HEK293 (cell line): Measurements from ENCODE around the gene M1AP.

Source experiments
- SP3 ChIP-seq: fragments of 450-650 bp; formaldehyde crosslinking; IDR thresholded peaks from 2 replicates; pipeline ENCODE4 v1.5.1; 2016; ENCODE audit warnings: missing biosample characterization, missing genetic modification characterization
- YY1 ChIP-seq: fragments of 450-650 bp; formaldehyde crosslinking; IDR thresholded peaks from 2 replicates; pipeline ENCODE4 v1.5.1; 2018; ENCODE audit warnings: missing biosample characterization, missing genetic modification characterization
- ZBTB1 ChIP-seq: fragments of 450-650 bp; formaldehyde crosslinking; IDR thresholded peaks from 2 replicates; pipeline ENCODE4 v1.5.1; 2016; ENCODE audit warnings: missing biosample characterization, missing genetic modification characterization
- ZBTB6 ChIP-seq: fragments of 450-650 bp; formaldehyde crosslinking; IDR thresholded peaks from 2 replicates; pipeline ENCODE4 v1.5.1; 2017; ENCODE audit warnings: missing biosample characterization, missing genetic modification characterization
- ZNF214 ChIP-seq: fragments of 450-650 bp; formaldehyde crosslinking; IDR thresholded peaks from 2 replicates; pipeline ENCODE4 v1.5.1; 2017; ENCODE audit warnings: missing biosample characterization, mild to moderate bottlenecking, missing genetic modification characterization, borderline replicate concordance
- ZNF221 ChIP-seq: fragments of 450-650 bp; formaldehyde crosslinking; IDR thresholded peaks from 2 replicates; pipeline ENCODE4 v1.5.1; 2017; ENCODE audit warnings: missing biosample characterization, missing genetic modification characterization, borderline replicate concordance
- ZNF239 ChIP-seq: fragments of 450-650 bp; formaldehyde crosslinking; IDR thresholded peaks from 2 replicates; pipeline ENCODE4 v1.5.1; 2016; ENCODE audit warnings: missing biosample characterization, missing genetic modification characterization
- ZNF274 ChIP-seq, 2 experiments: fragments of 200-500 bp in 1 of 2; fragments of 450-650 bp in 1 of 2; sonication (Bioruptor generic) in 1 of 2; formaldehyde crosslinking in 1 of 2; IDR thresholded peaks; 2 replicates each; pipeline versions ENCODE4 v1.5.1 to v1.6.1; 2014 to 2016; ENCODE audit warnings: borderline replicate concordance in 1 of 2, inconsistent platforms in 1 of 2, low read length in 1 of 2, missing biosample characterization in 1 of 2, missing genetic modification characterization in 1 of 2
- ZNF311 ChIP-seq: fragments of 450-650 bp; formaldehyde crosslinking; IDR thresholded peaks from 2 replicates; pipeline ENCODE4 v1.5.1; 2017; ENCODE audit warnings: missing biosample characterization, missing genetic modification characterization, borderline replicate concordance
- ZNF423 ChIP-seq: fragments of 450-650 bp; formaldehyde crosslinking; IDR thresholded peaks from 2 replicates; pipeline ENCODE4 v1.5.1; 2016; ENCODE audit warnings: missing biosample characterization, missing genetic modification characterization
- ZSCAN5A ChIP-seq: fragments of 450-650 bp; formaldehyde crosslinking; IDR thresholded peaks from 2 replicates; pipeline ENCODE4 v1.5.1; 2016; ENCODE audit warnings: missing biosample characterization, missing genetic modification characterization
- TF ChIP-seq, protein P1 (sequence below): fragments of 450-650 bp; formaldehyde crosslinking; IDR thresholded peaks from 2 replicates; pipeline ENCODE4 v1.5.1; 2016; ENCODE audit warnings: missing biosample characterization, missing genetic modification characterization, low read depth
- TF ChIP-seq, protein P2 (sequence below): fragments of 450-650 bp; formaldehyde crosslinking; IDR thresholded peaks from 2 replicates; pipeline ENCODE4 v1.5.1; 2016; ENCODE audit warnings: missing biosample characterization, missing genetic modification characterization
- TF ChIP-seq, protein P3 (sequence below): fragments of 450-650 bp; formaldehyde crosslinking; IDR thresholded peaks from 2 replicates; pipeline ENCODE4 v1.5.1; 2016; ENCODE audit warnings: missing biosample characterization, missing genetic modification characterization

GRCh38 chr2:74682501-74682900, 34.4 kb upstream of the M1AP start:
- TF ChIP-seq YY1 (tag by site-specific recombination) = no peak
- TF ChIP-seq ZNF274 (IDR thresholded peaks at IDR 0.05; ENCODE audit: low read length) = no peak
- no peak for TF ChIP-seq ZNF274 (tag by site-specific recombination; IDR thresholded peaks at IDR 0.05; ENCODE audit: borderline replicate concordance)
- TF ChIP-seq, protein P1, sequence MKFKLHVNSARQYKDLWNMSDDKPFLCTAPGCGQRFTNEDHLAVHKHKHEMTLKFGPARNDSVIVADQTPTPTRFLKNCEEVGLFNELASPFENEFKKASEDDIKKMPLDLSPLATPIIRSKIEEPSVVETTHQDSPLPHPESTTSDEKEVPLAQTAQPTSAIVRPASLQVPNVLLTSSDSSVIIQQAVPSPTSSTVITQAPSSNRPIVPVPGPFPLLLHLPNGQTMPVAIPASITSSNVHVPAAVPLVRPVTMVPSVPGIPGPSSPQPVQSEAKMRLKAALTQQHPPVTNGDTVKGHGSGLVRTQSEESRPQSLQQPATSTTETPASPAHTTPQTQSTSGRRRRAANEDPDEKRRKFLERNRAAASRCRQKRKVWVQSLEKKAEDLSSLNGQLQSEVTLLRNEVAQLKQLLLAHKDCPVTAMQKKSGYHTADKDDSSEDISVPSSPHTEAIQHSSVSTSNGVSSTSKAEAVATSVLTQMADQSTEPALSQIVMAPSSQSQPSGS (tag by site-specific recombination) = no peak
- TF ChIP-seq, protein P2, sequence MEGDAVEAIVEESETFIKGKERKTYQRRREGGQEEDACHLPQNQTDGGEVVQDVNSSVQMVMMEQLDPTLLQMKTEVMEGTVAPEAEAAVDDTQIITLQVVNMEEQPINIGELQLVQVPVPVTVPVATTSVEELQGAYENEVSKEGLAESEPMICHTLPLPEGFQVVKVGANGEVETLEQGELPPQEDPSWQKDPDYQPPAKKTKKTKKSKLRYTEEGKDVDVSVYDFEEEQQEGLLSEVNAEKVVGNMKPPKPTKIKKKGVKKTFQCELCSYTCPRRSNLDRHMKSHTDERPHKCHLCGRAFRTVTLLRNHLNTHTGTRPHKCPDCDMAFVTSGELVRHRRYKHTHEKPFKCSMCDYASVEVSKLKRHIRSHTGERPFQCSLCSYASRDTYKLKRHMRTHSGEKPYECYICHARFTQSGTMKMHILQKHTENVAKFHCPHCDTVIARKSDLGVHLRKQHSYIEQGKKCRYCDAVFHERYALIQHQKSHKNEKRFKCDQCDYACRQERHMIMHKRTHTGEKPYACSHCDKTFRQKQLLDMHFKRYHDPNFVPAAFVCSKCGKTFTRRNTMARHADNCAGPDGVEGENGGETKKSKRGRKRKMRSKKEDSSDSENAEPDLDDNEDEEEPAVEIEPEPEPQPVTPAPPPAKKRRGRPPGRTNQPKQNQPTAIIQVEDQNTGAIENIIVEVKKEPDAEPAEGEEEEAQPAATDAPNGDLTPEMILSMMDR (tag by site-specific recombination) = no peak
- TF ChIP-seq ZNF221 (tag by site-specific recombination) = no peak
- no peak for TF ChIP-seq ZSCAN5A (tag by site-specific recombination)
- TF ChIP-seq ZBTB6 (tag by site-specific recombination) = no peak
- TF ChIP-seq SP3 (tag by site-specific recombination) = no peak
- TF ChIP-seq ZBTB1 (tag by site-specific recombination) = no peak
- no peak for TF ChIP-seq ZNF239 (tag by site-specific recombination)
- TF ChIP-seq, protein P3, sequence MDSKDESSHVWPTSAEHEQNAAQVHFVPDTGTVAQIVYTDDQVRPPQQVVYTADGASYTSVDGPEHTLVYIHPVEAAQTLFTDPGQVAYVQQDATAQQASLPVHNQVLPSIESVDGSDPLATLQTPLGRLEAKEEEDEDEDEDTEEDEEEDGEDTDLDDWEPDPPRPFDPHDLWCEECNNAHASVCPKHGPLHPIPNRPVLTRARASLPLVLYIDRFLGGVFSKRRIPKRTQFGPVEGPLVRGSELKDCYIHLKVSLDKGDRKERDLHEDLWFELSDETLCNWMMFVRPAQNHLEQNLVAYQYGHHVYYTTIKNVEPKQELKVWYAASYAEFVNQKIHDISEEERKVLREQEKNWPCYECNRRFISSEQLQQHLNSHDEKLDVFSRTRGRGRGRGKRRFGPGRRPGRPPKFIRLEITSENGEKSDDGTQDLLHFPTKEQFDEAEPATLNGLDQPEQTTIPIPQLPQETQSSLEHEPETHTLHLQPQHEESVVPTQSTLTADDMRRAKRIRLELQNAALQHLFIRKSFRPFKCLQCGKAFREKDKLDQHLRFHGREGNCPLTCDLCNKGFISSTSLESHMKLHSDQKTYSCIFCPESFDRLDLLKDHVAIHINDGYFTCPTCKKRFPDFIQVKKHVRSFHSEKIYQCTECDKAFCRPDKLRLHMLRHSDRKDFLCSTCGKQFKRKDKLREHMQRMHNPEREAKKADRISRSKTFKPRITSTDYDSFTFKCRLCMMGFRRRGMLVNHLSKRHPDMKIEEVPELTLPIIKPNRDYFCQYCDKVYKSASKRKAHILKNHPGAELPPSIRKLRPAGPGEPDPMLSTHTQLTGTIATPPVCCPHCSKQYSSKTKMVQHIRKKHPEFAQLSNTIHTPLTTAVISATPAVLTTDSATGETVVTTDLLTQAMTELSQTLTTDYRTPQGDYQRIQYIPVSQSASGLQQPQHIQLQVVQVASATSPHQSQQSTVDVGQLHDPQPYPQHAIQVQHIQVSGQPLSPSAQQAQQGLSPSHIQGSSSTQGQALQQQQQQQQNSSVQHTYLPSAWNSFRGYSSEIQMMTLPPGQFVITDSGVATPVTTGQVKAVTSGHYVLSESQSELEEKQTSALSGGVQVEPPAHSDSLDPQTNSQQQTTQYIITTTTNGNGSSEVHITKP (tag by site-specific recombination) = no peak
- no peak for TF ChIP-seq ZNF214
- no peak for TF ChIP-seq ZNF311
- no peak for TF ChIP-seq ZNF423 (tag by site-specific recombination)
